ENCODE results near the gene SDK1. TPM values are rescaled to one million over a fixed set of nuclear protein-coding genes. Genes with fewer than 3 reads are reported as not detected.

Gene SDK1
- total and polyA plus RNA-seq, 2 donors (not counting 3 experiments of a cell fraction or from before 2014, with no cell fraction given), result 1.6 to 3.9 TPM

DNA sequence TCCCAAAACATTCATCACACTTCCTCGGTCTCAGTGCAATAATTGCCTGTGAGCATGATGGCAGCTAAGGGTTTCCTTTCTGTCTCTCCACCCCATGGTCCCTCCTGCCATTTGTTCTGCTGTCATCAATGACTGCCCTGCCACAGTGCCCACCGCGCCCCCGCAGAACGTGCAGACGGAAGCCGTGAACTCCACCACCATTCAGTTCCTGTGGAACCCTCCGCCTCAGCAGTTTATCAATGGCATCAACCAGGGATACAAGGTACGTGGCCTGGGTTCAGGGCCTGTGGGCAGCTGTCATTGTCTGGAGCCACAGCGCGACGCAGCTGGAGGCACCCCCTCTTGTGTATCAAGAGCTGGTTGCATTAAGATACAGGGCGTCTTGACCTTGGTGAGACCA, 748.1 kb downstream of the SDK1 start:
- Histone ChIP-seq H2AFZ (ENCODE audit: low read depth, low read length) (no peak overlapping the region), H3K9me1 (replicated peaks; ENCODE audit: control insufficient read depth, extremely low read depth, insufficient read depth, low read length) (no peaks in the 10 kb centered on the region), H3K9ac (replicated peaks; ENCODE audit: extremely low read depth, insufficient read depth, low read length) (no peak overlapping the region), H3K9me3 (replicated peaks; ENCODE audit: control insufficient read depth, insufficient read depth, low read length) (no peaks in the 10 kb centered on the region), H4K20me1 (replicated peaks; ENCODE audit: control insufficient read depth, extremely low read depth, insufficient read depth, low read length) (no peaks in the 10 kb centered on the region), H3K27me3 (ENCODE audit: control insufficient read depth in 2 of 2, insufficient read depth in 2 of 2, low read length in 2 of 2) (no peaks in the 10 kb centered on the region), H3K4me2 (ENCODE audit: insufficient read depth, low read length) (no peak overlapping the region), H3K4me1 (ENCODE audit: control insufficient read depth, extremely low read depth, insufficient read depth, low read length) (no peaks in the 10 kb centered on the region), H3K4me3 (replicated peaks in 1 of 3; ENCODE audit: insufficient read depth in 1 of 3, low read depth in 1 of 3, low read length in 3 of 3) (no peak overlapping the region), H3K79me2 (ENCODE audit: control insufficient read depth, insufficient read depth, low read length) (no peaks in the 10 kb centered on the region), H3K27ac (ENCODE audit: insufficient read depth, low read depth, low read length) (no peak overlapping the region), H3K36me3 (ENCODE audit: control insufficient read depth in 2 of 2, extremely low read depth in 1 of 2, insufficient read depth in 2 of 2, low read length in 2 of 2) (no peaks in the 10 kb centered on the region)
- ChIA-PET CTCF (no interaction called here), POLR2A (no interaction called here)
- intact Hi-C loops (cut with micrococcal nuclease), result no loop called here
- dilution Hi-C loops (cut with MboI; ENCODE audit: extremely low pct_ligation_motif_present, low sequenced_read_pairs), result no loop called here
- TF ChIP-seq POLR2AphosphoS5 (IDR thresholded peaks at IDR 0.05; ENCODE audit: insufficient read depth, low read depth, low read length), result no peak
- TF ChIP-seq POLR2A (IDR thresholded peaks at IDR 0.05; ENCODE audit: low read depth, low read length), result no peak
- TF ChIP-seq, protein P1, sequence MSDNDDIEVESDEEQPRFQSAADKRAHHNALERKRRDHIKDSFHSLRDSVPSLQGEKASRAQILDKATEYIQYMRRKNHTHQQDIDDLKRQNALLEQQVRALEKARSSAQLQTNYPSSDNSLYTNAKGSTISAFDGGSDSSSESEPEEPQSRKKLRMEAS (IDR thresholded peaks at IDR 0.05; ENCODE audit: insufficient read depth, insufficient read length), result no peak
- TF ChIP-seq MYC (IDR thresholded peaks at IDR 0.05; ENCODE audit: low read depth, low read length), result no peak
- TF ChIP-seq GATA2 (IDR thresholded peaks at IDR 0.05; ENCODE audit: insufficient read depth, insufficient read length, low read depth, low read length), result no peak
- TF ChIP-seq, protein P2, sequence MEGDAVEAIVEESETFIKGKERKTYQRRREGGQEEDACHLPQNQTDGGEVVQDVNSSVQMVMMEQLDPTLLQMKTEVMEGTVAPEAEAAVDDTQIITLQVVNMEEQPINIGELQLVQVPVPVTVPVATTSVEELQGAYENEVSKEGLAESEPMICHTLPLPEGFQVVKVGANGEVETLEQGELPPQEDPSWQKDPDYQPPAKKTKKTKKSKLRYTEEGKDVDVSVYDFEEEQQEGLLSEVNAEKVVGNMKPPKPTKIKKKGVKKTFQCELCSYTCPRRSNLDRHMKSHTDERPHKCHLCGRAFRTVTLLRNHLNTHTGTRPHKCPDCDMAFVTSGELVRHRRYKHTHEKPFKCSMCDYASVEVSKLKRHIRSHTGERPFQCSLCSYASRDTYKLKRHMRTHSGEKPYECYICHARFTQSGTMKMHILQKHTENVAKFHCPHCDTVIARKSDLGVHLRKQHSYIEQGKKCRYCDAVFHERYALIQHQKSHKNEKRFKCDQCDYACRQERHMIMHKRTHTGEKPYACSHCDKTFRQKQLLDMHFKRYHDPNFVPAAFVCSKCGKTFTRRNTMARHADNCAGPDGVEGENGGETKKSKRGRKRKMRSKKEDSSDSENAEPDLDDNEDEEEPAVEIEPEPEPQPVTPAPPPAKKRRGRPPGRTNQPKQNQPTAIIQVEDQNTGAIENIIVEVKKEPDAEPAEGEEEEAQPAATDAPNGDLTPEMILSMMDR (IDR thresholded peaks at IDR 0.05; ENCODE audit: extremely low read depth in 1 of 2, insufficient read depth in 1 of 2, low read depth in 1 of 2, low read length in 2 of 2), result no peak
- no peak for TF ChIP-seq EZH2 (IDR thresholded peaks at IDR 0.05; ENCODE audit: borderline replicate concordance, low read depth, low read length, severe bottlenecking)
- no peak for TF ChIP-seq JUN (IDR thresholded peaks at IDR 0.05; ENCODE audit: borderline replicate concordance, insufficient read depth, insufficient read length, low read depth)
- no peak for TF ChIP-seq FOS (IDR thresholded peaks at IDR 0.05; ENCODE audit: borderline replicate concordance, insufficient read depth, low read length)
- DNase-seq (ENCODE audit: low read depth, low spot score) (no peak), FAIRE-seq (no peak)
- no TSS peak for BruUV-seq (replicated peaks)

Data from endothelial cell of umbilical vein (primary cell).